ENCODE measurements around the gene TIMM50. TPM values are rescaled to one million over a fixed set of nuclear protein-coding genes. Genes with fewer than 3 reads are reported as not detected.
"Not testable (repeated sequence)": the region's sequence is repeated elsewhere in the genome, so short reads cannot be mapped to it uniquely, and the experiment has no call there.

The TIMM50 gene
- polyA plus RNA-seq, 1 of the 3 experiments (the other 2 are of a cell fraction), result 98.1 TPM

DNA sequence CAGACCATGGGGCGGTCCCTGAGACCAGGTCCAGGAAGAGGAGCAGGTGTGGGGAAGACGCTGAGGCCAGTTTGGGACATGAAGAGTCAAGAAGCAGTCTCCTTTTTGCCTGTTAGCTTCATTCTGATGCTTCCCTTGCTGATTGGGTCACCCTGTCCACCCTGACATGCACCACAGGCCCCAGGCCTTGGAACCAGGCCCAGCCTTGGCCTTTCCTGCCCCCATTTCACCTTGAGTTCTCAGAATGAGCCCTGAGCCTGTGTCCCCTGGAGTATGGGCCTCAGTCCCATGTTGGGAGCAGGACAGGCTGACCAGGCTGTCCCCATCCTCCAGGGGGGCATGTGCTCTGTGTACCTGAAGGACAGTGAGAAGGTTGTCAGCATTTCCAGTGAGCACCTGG, 4.9 kb upstream of the TIMM50 start:
- DNase-seq, result no peak
- Histone ChIP-seq H3K36me3 (replicated peaks in 1 of 2; ENCODE audit: control insufficient read depth in 1 of 2, insufficient read depth in 2 of 2, low read length in 1 of 2) (peaks cover 13 to 44% of the 10 kb centered on the region in 2 experiments), H3K9me2 (no peaks in the 10 kb centered on the region), H3K4me3 (ENCODE audit: low read depth in 2 of 2, low read length in 1 of 2) (no peak overlapping the region), H3K27me3 (ENCODE audit: insufficient read depth) (no peaks in the 10 kb centered on the region), H2AFZ (ENCODE audit: low read depth) (no peak overlapping the region), H3K4me1 (ENCODE audit: control insufficient read depth in 1 of 2, insufficient read depth in 2 of 2, low read depth in 1 of 2, low read length in 1 of 2) (peaks cover 0 to 5% of the 10 kb centered on the region in 2 experiments; a peak in 1 of 4 replicates), H4K20me1 (ENCODE audit: insufficient read depth) (no peaks in the 10 kb centered on the region), H3K9me3 (no peaks in the 10 kb centered on the region), H3K4me2 (no peak overlapping the region), H3K27ac (ENCODE audit: low read depth in 2 of 2, low read length in 1 of 2) (no peak overlapping the region), H3F3A (replicated peaks; ENCODE audit: insufficient read depth) (peaks cover 22% of the 10 kb centered on the region), H3K79me2 (ENCODE audit: insufficient read depth) (peaks cover 1% of the 10 kb centered on the region), H3K9ac (no peak overlapping the region)
- 92% methylated on average over 2 of the region's 2 CpGs for WGBS (ENCODE audit: low lambda C conversion rate)
- POLR2A ChIA-PET, result no interaction called here
- CTCF ChIA-PET, result interaction anchor here (1.3 to 5.5 kb wide), 6 partner anchors 15 to 66 kb away, joined by 3 to 96 read pairs (median 10); partner anchors contain the start of genes EID2 and EID2B
- TF ChIP-seq TEAD4 (IDR thresholded peaks at IDR 0.05; ENCODE audit: borderline replicate concordance, insufficient read depth), result no peak
- TF ChIP-seq RAD21 (IDR thresholded peaks at IDR 0.05; ENCODE audit: low read length), result no peak
- no peak for TF ChIP-seq EZH2phosphoT487 (IDR thresholded peaks at IDR 0.05; ENCODE audit: borderline replicate concordance, low read depth)
- TF ChIP-seq TCF12 (IDR thresholded peaks at IDR 0.05), result no peak
- TF ChIP-seq TAF1 (IDR thresholded peaks at IDR 0.05; ENCODE audit: borderline replicate concordance, low read depth, low read length), result no peak
- TF ChIP-seq, protein P1, sequence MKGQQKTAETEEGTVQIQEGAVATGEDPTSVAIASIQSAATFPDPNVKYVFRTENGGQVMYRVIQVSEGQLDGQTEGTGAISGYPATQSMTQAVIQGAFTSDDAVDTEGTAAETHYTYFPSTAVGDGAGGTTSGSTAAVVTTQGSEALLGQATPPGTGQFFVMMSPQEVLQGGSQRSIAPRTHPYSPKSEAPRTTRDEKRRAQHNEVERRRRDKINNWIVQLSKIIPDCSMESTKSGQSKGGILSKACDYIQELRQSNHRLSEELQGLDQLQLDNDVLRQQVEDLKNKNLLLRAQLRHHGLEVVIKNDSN (IDR thresholded peaks at IDR 0.05; ENCODE audit: borderline replicate concordance, low read depth), result no peak
- no peak for TF ChIP-seq NRF1 (IDR thresholded peaks at IDR 0.05; ENCODE audit: low read depth, low read length)
- no peak for TF ChIP-seq MEF2A (IDR thresholded peaks at IDR 0.05; ENCODE audit: borderline replicate concordance, low read depth)
- no peak for TF ChIP-seq SIN3A (IDR thresholded peaks at IDR 0.05; ENCODE audit: borderline replicate concordance, low read depth, low read length)
- TF ChIP-seq, protein P2, sequence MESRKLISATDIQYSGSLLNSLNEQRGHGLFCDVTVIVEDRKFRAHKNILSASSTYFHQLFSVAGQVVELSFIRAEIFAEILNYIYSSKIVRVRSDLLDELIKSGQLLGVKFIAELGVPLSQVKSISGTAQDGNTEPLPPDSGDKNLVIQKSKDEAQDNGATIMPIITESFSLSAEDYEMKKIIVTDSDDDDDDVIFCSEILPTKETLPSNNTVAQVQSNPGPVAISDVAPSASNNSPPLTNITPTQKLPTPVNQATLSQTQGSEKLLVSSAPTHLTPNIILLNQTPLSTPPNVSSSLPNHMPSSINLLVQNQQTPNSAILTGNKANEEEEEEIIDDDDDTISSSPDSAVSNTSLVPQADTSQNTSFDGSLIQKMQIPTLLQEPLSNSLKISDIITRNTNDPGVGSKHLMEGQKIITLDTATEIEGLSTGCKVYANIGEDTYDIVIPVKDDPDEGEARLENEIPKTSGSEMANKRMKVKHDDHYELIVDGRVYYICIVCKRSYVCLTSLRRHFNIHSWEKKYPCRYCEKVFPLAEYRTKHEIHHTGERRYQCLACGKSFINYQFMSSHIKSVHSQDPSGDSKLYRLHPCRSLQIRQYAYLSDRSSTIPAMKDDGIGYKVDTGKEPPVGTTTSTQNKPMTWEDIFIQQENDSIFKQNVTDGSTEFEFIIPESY (IDR thresholded peaks at IDR 0.05; ENCODE audit: borderline replicate concordance, low read depth), result no peak
- TF ChIP-seq RCOR1 (IDR thresholded peaks at IDR 0.05; ENCODE audit: low read length), result no peak
- no peak for TF ChIP-seq RXRA (IDR thresholded peaks at IDR 0.05; ENCODE audit: borderline replicate concordance, low read depth)
- TF ChIP-seq GATA2 (CRISPR knock-in tag; IDR thresholded peaks at IDR 0.05), result no peak
- no peak for TF ChIP-seq POLR2AphosphoS5 (IDR thresholded peaks at IDR 0.05; ENCODE audit: low read depth, low read length)
- no peak for TF ChIP-seq JUND (IDR thresholded peaks at IDR 0.05)
- TF ChIP-seq SMC3 (IDR thresholded peaks at IDR 0.05; ENCODE audit: low read depth, low read length), result no peak

DNA sequence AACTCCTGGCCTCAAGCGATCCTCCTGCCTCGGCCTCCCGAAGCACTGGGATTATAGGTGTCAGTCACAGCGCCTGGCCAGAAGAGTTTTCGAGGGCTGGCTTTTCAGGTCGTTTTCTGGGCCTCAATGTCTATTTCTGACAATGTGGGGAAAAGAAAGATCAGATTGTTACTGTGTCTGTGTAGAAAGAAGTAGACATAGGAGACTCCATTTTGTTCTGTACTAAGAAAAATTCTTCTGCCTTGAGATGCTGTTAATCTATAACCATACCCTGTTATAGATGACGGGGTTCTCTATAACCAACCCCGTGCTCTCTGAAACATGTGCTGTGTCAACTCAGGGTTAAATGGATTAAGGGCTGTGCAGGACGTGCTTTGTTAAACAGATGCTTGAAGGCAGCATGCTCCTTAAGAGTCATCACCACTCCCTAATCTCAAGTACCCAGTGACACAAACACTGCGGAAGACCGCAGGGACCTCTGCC, 1.3 kb upstream of the TIMM50 start:
- Histone ChIP-seq H3K36me3 (replicated peaks in 1 of 2; ENCODE audit: control insufficient read depth in 1 of 2, insufficient read depth in 2 of 2, low read length in 1 of 2) (peaks cover 18 to 20% of the 10 kb centered on the region in 2 experiments), H3K79me2 (ENCODE audit: insufficient read depth) (peaks cover 33% of the 10 kb centered on the region), H3K4me1 (ENCODE audit: control insufficient read depth in 1 of 2, insufficient read depth in 2 of 2, low read depth in 1 of 2, low read length in 1 of 2) (peaks cover 0 to 14% of the 10 kb centered on the region in 2 experiments; a peak in 1 of 4 replicates), H3F3A (replicated peaks; ENCODE audit: insufficient read depth) (peaks cover 22% of the 10 kb centered on the region)
- H3K4me3 ChIP-seq (ENCODE audit: low read depth in 2 of 2, low read length in 1 of 2); CTCF ChIA-PET; H3K4me2 ChIP-seq; POLR2A ChIA-PET; H4K20me1 ChIP-seq (ENCODE audit: insufficient read depth); H3K27ac ChIP-seq (ENCODE audit: low read depth in 2 of 2, low read length in 1 of 2); H3K9me3 ChIP-seq; H2AFZ ChIP-seq (ENCODE audit: low read depth); DNase-seq; H3K9me2 ChIP-seq; H3K9ac ChIP-seq; H3K27me3 ChIP-seq (ENCODE audit: insufficient read depth): not testable (repeated sequence)
- 90% methylated on average over 11 of the region's 11 CpGs for WGBS (ENCODE audit: low lambda C conversion rate)
